ENCODE results near the gene DSE.

GRCh38 chr6:116438590-116439448, 68.1 kb downstream of the DSE start:
- TF ChIP-seq CTCF (conservative IDR thresholded peaks at IDR 0.05; ENCODE audit: low read depth, low read length) (no peak), EZH2 (IDR thresholded peaks at IDR 0.05; ENCODE audit: low read length, unreplicated experiment) (no peak)

Data from PC-3 (cell line).